ENCODE data around the gene ADAMTS14.
"Not testable (repeated sequence)": the region's sequence is repeated elsewhere in the genome, so short reads cannot be mapped to it uniquely, and the experiment has no call there.

ADAMTS14 gene

DNA sequence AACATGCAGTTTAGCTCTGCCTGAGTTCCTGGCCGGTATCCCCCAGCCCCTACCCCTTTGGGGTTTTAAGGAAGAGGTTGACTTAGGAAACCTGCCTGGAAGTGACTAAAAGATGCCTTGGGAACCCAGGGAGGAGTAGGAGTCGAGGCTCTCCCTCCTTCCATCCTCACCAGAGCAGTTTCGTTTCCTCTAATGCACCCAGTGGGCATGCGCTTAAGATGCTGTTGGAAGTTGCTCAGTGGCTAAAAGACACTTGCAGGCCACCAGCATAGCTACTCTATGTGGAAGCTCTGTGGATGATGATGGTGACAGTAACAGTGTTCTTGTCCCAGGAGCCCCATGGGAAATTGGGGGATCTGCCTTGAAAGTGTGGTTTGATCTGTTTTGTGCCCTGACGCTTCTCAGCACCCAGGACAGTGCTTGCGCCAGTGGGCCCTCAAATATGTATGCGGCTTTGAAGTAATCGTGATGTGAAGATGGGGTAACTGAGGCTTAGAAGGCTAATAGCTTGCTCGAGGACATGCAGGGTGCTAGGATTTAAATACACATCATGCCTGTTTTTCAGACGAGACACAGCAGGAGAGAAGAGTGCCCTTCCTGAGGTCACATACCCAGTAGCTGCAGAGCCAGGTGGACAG lies 80.8 kb downstream of the ADAMTS14 start:
- FAIRE-seq = no peak

- FAIRE-seq = no peak
Observed at GRCh38 chr10:70753841-70754621, 81.7 kb downstream of the ADAMTS14 start.

GRCh38 chr10:70756700-70757360 lies 84.5 kb downstream of the ADAMTS14 start:
- FAIRE-seq = no peak

GRCh38 chr10:70757856-70758255 lies 85.5 kb downstream of the ADAMTS14 start:
- FAIRE-seq = no peak

DNA sequence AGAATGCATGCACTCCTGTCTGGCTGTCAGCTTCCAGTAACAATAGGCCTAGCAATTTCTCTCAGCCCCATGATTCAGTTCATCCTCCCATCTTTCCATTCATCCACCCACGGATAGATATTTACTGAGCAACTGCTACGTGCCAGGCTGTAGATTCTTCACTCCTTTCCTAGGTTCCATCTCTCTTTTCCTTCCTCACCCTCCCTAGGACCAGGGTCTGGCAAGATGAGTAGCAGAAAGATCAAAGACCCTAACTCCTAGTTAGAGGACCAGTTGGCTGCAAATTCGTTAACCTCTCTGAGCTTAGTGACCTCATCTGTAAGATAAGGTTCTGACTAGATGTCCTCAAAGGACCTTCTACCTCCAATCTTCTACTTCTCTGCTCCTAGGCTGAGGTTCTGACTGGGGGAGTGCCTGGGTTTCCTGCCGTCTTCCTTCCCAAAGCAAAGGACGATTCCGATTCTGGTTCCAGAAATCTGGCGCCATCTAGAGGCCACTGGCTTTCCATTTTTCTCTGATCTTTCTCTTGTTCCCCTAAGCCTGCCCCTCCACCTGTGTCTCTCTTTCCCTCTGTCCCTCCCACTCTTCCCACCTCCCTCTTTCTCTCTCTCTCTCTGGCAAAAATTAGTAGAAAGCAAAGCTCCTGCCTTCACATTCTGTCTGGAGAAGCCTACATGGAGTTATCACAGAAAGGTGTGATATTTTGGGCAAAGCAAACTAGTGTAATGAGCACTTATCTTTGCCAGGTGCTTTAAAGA lies 86.6 kb downstream of the ADAMTS14 start:
- peak; percentile 82 for FAIRE-seq

- FAIRE-seq = no peak
Observed at GRCh38 chr10:70759781-70760180, 87.5 kb downstream of the ADAMTS14 start.

GRCh38 chr10:70760271-70760787 lies 88.0 kb downstream of the ADAMTS14 start:
- no peak for FAIRE-seq

DNA sequence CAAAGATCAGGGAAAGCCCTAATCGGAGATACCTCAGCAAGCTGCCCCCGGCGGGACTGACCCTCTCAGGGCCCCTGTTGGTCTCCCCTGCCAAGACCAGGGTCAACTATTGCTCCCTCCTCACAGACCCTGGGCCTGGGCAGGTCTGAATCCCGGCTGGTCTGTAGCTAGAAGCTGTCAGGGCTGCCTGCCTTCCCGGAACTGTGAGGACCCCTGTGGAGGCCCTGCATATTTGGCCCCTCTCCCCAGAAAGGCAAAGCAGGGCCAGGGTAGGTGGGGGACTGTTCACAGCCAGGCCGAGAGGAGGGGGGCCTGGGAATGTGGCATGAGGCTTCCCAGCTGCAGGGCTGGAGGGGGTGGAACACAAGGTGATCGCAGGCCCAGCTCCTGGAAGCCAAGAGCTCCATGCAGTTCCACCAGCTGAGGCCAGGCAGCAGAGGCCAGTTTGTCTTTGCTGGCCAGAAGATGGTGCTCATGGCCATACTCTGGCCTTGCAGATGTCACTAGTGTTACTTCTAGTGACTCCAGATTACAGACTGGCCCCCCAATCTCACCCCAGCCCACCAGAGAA lies 88.8 kb downstream of the ADAMTS14 start:
- FAIRE-seq = no peak

DNA sequence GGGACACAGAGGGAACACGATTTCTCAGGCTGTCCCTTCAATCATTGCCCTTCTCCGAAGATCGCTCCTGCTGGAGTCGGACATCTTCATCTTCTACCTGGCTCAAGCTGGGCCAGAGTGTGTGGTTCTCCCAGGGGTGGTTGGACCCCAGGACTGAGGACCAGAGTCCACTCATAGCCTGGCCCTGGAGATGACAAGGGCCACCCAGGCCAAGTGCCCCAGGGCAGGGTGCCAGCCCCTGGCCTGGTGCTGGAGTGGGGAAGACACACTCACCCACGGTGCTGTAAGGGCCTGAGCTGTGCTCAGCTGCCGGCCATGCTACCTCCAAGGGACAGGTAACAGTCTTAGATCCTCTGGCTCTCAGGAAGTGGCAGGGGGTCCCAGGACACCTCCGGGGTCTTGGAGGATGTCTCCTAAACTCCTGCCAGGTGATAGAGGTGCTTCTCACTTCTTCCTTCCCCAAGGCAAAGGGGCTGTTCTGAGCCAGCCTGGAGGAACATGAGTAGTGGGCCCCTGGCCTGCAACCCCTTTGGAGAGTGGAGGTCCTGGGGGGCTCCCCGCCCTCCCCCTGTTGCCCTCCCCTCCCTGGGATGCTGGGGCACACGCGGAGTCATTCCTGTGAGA lies 89.5 kb downstream of the ADAMTS14 start:
- no peak for FAIRE-seq

DNA sequence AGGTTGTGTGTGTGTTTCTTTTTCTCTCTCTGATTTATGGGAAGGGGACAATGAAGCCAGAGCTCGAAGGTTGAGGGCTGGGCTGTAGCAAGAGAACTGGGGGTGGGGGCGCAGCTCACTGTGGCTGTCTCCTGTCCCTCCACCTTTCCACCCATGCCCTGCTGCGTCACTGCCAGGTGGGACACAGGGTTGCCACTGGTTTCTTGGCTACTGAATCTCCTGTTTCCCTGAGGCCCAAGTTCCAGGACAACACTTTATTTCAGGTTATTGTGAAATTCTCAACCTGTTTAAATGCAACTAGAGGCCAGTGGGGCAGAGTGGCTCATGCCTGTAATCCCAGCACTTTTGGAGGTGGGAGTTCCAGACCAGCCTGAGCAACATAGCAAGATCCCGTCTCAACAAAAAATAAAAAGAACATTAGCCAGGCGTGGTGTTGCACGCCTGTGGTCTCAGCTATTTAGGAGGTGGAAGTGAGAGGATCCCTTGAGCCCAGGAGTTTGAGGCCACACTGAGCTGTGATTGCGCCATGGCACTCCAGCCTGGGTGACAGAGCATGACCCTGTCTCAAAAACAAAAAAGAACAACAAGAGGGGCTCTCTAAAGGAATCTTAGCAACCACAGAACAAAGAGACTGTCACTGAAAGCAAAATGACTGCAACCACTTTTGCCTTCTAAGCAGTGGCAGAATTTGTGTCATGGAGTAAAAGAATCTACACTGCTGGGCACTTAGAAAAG lies 90.3 kb downstream of the ADAMTS14 start:
- FAIRE-seq = no peak

GRCh38 chr10:70763567-70763966 lies 91.3 kb downstream of the ADAMTS14 start:
- no peak for FAIRE-seq

DNA sequence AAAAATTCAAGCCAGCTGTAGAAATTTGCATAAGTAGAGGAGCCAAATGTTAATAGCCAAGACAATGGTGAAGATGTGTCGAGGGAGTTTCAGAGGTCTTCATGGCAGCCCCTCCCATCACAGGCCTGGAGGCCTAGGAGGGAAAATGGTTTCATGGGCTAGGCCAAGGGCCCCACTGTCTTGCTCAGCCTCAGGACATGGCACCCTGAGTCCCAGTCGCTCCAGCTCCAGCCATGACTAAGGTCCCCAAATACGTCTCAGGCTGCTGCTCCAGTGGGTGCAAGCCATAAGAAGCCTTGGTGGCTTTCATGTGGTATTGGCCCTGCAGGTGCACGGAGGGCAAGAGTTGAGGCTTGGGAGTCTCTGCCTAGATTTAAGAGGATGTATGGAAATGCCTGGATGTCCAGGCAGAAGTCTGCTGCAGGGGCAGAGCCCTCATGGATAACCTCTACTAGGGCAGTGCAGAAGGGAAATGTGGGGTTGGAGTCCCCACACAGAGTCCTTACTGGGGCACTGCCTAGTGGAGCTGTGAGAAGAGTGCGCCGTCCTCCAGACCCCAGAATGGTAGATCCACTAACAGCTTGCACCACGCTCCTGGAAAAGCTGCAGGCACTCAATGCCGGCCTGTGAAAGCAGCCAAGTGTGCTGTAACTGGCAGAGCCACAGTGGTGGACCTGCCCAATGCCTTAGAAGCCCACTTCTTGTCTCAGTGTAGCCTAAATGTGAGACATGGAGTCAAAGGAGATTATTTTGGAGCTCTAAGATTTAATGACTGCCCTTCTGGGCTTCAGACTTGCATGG lies 93.7 kb downstream of the ADAMTS14 start:
- FAIRE-seq = no peak

DNA sequence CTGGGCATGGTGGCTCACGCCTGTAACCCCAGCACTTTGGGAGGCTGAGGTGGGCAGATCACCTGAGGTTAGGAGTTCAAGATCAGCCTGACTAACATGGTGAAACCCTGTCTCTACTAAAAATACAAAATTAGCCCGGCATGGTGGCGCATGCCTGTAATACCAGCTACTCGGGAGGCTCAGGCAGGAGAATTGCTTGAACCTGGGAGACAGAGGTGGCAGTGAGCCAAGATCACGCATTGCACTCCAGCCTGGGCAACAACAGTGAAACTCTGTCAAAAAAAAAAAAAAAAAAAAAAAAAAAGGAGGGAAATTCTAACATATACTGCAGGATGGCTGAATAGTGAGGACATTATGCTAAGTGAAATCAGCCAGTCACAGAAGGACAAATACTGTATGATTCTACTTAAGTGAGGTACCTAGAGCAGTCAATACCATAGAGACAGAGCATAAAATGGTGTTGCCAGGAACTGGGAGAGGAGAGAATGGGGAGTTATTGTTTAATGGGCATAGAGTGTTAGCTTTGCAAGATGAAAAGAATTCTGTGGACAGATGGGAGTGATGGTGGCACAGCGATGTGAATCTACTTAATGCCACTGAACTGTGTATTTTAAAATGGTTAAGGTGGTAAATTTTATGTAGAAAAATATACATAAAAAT lies 95.8 kb downstream of the ADAMTS14 start:
- FAIRE-seq = peak; percentile 94

- FAIRE-seq = no peak
Observed at GRCh38 chr10:70769121-70769520, 96.8 kb downstream of the ADAMTS14 start.

GRCh38 chr10:70770001-70770400 lies 97.7 kb downstream of the ADAMTS14 start:
- no peak for FAIRE-seq

DNA sequence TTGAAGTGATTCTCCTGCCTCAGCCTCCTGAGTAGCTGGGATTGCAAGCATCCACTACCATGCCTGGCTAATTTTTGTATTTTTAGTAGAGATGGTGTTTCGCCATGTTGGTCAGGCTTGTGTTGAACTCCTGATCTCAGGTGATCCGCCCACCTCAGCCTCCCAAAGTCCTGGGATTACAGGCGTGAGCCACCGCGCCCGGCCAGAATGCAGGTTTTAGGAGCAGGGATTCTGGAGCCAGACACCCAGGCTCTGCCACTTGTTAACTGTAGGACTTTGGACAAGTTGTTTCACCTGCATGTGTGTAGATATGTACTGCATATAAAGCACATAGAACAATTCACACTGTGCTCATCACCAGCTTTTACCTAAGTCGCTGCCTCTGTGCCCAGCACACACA lies 98.2 kb downstream of the ADAMTS14 start:
- FAIRE-seq = not testable (repeated sequence)

- no peak for FAIRE-seq
Observed at GRCh38 chr10:70771311-70772194, 99.2 kb downstream of the ADAMTS14 start.

DNA sequence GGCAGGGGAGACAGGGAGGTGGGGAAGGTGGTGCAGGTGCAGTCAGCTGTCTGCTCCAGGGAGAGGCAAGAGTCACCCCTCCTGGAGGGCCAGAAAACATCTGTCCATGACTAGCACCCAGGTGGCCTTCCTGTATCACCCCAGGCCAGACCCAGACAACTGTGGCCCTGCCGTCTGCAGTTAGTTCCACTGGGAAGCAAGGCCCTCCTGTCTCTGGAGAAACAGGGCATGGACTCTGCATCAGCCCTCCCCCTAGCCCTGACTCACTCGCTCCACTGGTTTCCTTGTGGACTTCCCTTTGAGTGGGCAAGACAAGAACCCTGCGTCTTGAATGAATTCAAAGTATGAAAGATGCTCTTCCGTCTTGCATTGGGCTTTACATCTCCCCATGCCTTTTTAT lies 100.3 kb downstream of the ADAMTS14 start:
- no peak for FAIRE-seq

DNA sequence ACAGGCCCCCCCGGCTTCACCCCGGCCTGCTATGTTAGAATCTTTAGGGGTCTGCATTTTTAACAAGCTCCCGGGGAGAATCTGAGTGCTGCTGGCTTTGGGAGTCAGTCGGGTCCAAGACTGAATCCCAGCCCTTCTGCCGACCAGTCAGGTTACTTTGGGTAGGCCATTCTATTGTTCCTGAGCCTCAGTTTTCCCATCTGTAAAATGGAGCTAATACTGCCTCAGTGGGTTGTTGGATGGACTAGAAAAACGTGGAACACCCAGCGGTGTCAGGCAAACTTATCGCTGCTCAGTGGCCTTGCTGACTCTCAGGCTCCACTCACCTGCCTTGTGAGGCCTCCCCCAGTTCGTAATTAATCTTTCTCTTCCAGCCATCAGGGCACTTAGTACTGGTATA lies 101.2 kb downstream of the ADAMTS14 start:
- FAIRE-seq = no peak

All from islet of Langerhans (tissue), 1 donor.